Endothelial cell of umbilical vein (primary cell): ENCODE measurements around the gene CYTH1. TPM values are rescaled to one million over a fixed set of nuclear protein-coding genes. Genes with fewer than 3 reads are reported as not detected.

Experiments
- BruUV-seq: library from RNA; stranded (reverse); fragments of 400-500 nt; replicated peaks from 2 replicates; lab custom pipeline; 2021; lab: Mats Ljungman, UMichigan
- CTCF ChIA-PET: fragments of 300-600, 350-600 bp; sonication (Branson Sonifier 250); formaldehyde crosslinking; loops from one replicate; lab custom pipeline; 2021; ENCODE audit warnings: antibody characterized with exemption, inconsistent platforms; lab: Charles Lee
- POLR2A ChIA-PET: fragments of 300-600, 350-600 bp; sonication (Branson Sonifier 250); formaldehyde crosslinking; loops from one replicate; lab custom pipeline; 2021; ENCODE audit warnings: antibody characterized with exemption, inconsistent platforms; lab: Charles Lee
- DNase-seq: peaks from one replicate; pipeline ENCODE4 v3.0.0-alpha.2; 2011; ENCODE audit warnings: low read depth, low spot score
- FAIRE-seq: peaks from 2 replicates; lab custom pipeline; 2011; peaks lifted over from hg19 to GRCh38; lab: Jason Lieb, UNC
- H2AFZ ChIP-seq: 2 replicates; pipeline ENCODE4 v1.6.0; 2012; ENCODE audit warnings: low read depth, low read length, control low read depth, inconsistent platforms
- H3K27ac ChIP-seq: 2 replicates; pipeline ENCODE4 v1.5.1; 2011; ENCODE audit warnings: low read depth, mild to moderate bottlenecking, control low read depth, low read length, moderate library complexity; ENCODE audit not compliant: insufficient read depth
- H3K27me3 ChIP-seq, 2 experiments: 2 replicates each; pipeline versions ENCODE4 v1.6.0 to v1.6.1; 2011; ENCODE audit warnings: low read length in 2 of 2, mixed read lengths in 1 of 2; ENCODE audit not compliant: control insufficient read depth in 2 of 2, insufficient read depth in 2 of 2
- H3K36me3 ChIP-seq, 2 experiments: 2 replicates in 1 of 2; 3 replicates in 1 of 2; pipeline ENCODE4 v1.5.1; 2011; ENCODE audit warnings: low read length in 2 of 2, mild to moderate bottlenecking in 1 of 2, moderate library complexity in 1 of 2; ENCODE audit not compliant: control insufficient read depth in 2 of 2, insufficient read depth in 2 of 2; ENCODE audit errors: extremely low read depth in 1 of 2
- H3K4me1 ChIP-seq: 3 replicates; pipeline ENCODE4 v1.5.1; 2011; ENCODE audit warnings: mild to moderate bottlenecking, low read length; ENCODE audit not compliant: control insufficient read depth, insufficient read depth; ENCODE audit errors: extremely low read depth
- H3K4me2 ChIP-seq: 2 replicates; pipeline ENCODE4 v1.6.1; 2011; ENCODE audit warnings: low read length, control low read depth, mixed read lengths; ENCODE audit not compliant: insufficient read depth
- H3K4me3 ChIP-seq, 3 experiments: fragments of 200-600 bp in 1 of 3; sonication (generic), shearing (Covaris generic) in 1 of 3; replicated peaks in 1 of 3; 2 replicates each; pipeline ENCODE4 v1.5.1; 2011 to 2016; ENCODE audit warnings: control low read depth in 3 of 3, low read length in 3 of 3, mild to moderate bottlenecking in 2 of 3, inconsistent platforms in 1 of 3, low read depth in 1 of 3, moderate library complexity in 1 of 3; ENCODE audit not compliant: insufficient read depth in 1 of 3
- H3K79me2 ChIP-seq: 2 replicates; pipeline ENCODE4 v1.6.0; 2012; ENCODE audit warnings: low read length, inconsistent platforms; ENCODE audit not compliant: control insufficient read depth, insufficient read depth
- H3K9ac ChIP-seq: replicated peaks from 2 replicates; pipeline ENCODE3; 2011; ENCODE audit warnings: low read length, control low read depth; ENCODE audit not compliant: insufficient read depth; ENCODE audit errors: extremely low read depth
- H3K9me1 ChIP-seq: replicated peaks from 3 replicates; pipeline ENCODE4 v1.6.0; 2011; ENCODE audit warnings: mild to moderate bottlenecking, low read length; ENCODE audit not compliant: control insufficient read depth, insufficient read depth; ENCODE audit errors: extremely low read depth
- H3K9me3 ChIP-seq: replicated peaks from 2 replicates; pipeline ENCODE4 v1.5.1; 2012; ENCODE audit warnings: low read length, inconsistent platforms; ENCODE audit not compliant: control insufficient read depth, insufficient read depth
- H4K20me1 ChIP-seq: replicated peaks from 2 replicates; pipeline ENCODE3; 2011; ENCODE audit warnings: mild to moderate bottlenecking, low read length; ENCODE audit not compliant: control insufficient read depth, insufficient read depth; ENCODE audit errors: extremely low read depth
- EZH2 ChIP-seq: IDR thresholded peaks from 2 replicates; pipeline ENCODE4 v1.6.1; 2012; ENCODE audit warnings: borderline replicate concordance, low read depth, mild to moderate bottlenecking, moderate library complexity, low read length, inconsistent platforms; ENCODE audit not compliant: severe bottlenecking
- FOS ChIP-seq: IDR thresholded peaks from 2 replicates; pipeline ENCODE4 v1.6.1; 2011; ENCODE audit warnings: mild to moderate bottlenecking, low read length, moderate library complexity, borderline replicate concordance; ENCODE audit not compliant: insufficient read depth
- GATA2 ChIP-seq: IDR thresholded peaks from 2 replicates; pipeline ENCODE4 v1.7.0; 2011; ENCODE audit warnings: low read depth, mild to moderate bottlenecking, moderate library complexity, mixed read lengths, low read length; ENCODE audit not compliant: insufficient read length, insufficient read depth
- JUN ChIP-seq: IDR thresholded peaks from 2 replicates; pipeline ENCODE4 v1.6.1; 2011; ENCODE audit warnings: borderline replicate concordance, low read depth; ENCODE audit not compliant: insufficient read length, insufficient read depth
- MYC ChIP-seq: IDR thresholded peaks from one replicate; pipeline ENCODE4 v1.6.1; 2011; ENCODE audit warnings: mild to moderate bottlenecking, low read depth, low read length
- POLR2A ChIP-seq: IDR thresholded peaks from 2 replicates; pipeline ENCODE4 v1.6.1; 2012; ENCODE audit warnings: low read depth, mild to moderate bottlenecking, control low read depth, low read length
- POLR2AphosphoS5 ChIP-seq: IDR thresholded peaks from 2 replicates; pipeline ENCODE4 v1.6.1; 2012; ENCODE audit warnings: low read depth, mild to moderate bottlenecking, control low read depth, low read length, moderate library complexity; ENCODE audit not compliant: insufficient read depth
- dilution Hi-C: fragments of 300-500 bp; cut with MboI; formaldehyde crosslinking; loops from one replicate; pipeline ENCODE4 v1.15.0; 2019; ENCODE audit warnings: low sequenced_read_pairs; ENCODE audit not compliant: extremely low pct_ligation_motif_present
- intact Hi-C: fragments of 100-400 bp; cut with micrococcal nuclease; formaldehyde crosslinking; loops from one replicate; pipeline ENCODE4 v1.10.0; 2022
- polyA plus RNA-seq, 4 experiments: library from polyadenylated mRNA; depleted of rRNA in 3 of 4; stranded (reverse) in 3 of 4; unstranded in 1 of 4; fragments of >200 nt; gene quantifications; 2 replicates each; pipeline versions ENCODE4 v1.2.1 to v1.2.3, GENCODE V29; 2011 to 2012; ENCODE audit warnings: missing spikeins in 1 of 4
- total RNA-seq: library from RNA; stranded (reverse); gene quantifications from 2 replicates; pipeline ENCODE4 v1.2.3, GENCODE V29; 2021
- TF ChIP-seq, protein P1 (sequence below), 2 donors: IDR thresholded peaks; 1 replicate in 1 of 2; 2 replicates in 1 of 2; pipeline ENCODE4 v1.5.1; 2011; ENCODE audit warnings: low read length in 2 of 2, mild to moderate bottlenecking in 2 of 2, moderate library complexity in 2 of 2, control low read depth in 1 of 2, inconsistent platforms in 1 of 2, low read depth in 1 of 2; ENCODE audit not compliant: insufficient read depth in 1 of 2; ENCODE audit errors: extremely low read depth in 1 of 2
- TF ChIP-seq, protein P2 (sequence below): IDR thresholded peaks from 2 replicates; pipeline ENCODE4 v1.6.1; 2011; ENCODE audit not compliant: insufficient read depth, insufficient read length

The CYTH1 gene
- total and polyA plus RNA-seq, 2 donors (not counting 3 experiments of a cell fraction or from before 2014, with no cell fraction given) = 35.9 to 49.9 TPM

DNA sequence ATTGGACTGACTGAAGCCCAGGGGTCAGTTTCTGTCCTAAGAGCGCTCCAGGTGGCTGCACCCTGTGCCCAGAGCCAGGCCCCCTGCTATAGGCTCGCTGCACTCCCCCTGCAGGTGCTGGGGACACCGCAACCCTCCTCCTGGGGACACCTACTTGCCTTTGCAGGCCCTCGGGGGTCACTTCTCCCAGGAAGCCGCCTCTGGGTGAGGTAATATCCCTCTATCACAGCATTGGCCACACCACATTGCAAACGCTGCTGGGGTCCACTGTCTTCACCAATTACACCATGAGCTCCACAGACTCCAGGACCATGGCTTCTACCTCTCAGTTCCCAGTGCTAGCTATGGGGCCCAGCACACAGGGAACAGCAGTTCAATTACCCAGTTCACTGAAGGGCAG, 43.6 kb upstream of the CYTH1 start:
- Histone ChIP-seq H3K9me3 (no peaks in the 10 kb centered on the region), H4K20me1 (no peaks in the 10 kb centered on the region), H3K36me3 (peaks cover 10 to 36% of the 10 kb centered on the region in 2 experiments), H3K4me1 (peaks cover 4% of the 10 kb centered on the region), H3K4me3 (no peak overlapping the region), H3K27ac (peak overlapping the region; percentile 26), H3K27me3 (no peaks in the 10 kb centered on the region), H2AFZ (no peak overlapping the region), H3K79me2 (peaks cover 9% of the 10 kb centered on the region), H3K9ac (no peak overlapping the region), H3K4me2 (no peak overlapping the region), H3K9me1 (no peaks in the 10 kb centered on the region)
- intact Hi-C loops (no loop called here), dilution Hi-C loops (no loop called here)
- BruUV-seq = no TSS peak
- FAIRE-seq = no peak
- TF ChIP-seq EZH2 = no peak
- TF ChIP-seq, protein P1, sequence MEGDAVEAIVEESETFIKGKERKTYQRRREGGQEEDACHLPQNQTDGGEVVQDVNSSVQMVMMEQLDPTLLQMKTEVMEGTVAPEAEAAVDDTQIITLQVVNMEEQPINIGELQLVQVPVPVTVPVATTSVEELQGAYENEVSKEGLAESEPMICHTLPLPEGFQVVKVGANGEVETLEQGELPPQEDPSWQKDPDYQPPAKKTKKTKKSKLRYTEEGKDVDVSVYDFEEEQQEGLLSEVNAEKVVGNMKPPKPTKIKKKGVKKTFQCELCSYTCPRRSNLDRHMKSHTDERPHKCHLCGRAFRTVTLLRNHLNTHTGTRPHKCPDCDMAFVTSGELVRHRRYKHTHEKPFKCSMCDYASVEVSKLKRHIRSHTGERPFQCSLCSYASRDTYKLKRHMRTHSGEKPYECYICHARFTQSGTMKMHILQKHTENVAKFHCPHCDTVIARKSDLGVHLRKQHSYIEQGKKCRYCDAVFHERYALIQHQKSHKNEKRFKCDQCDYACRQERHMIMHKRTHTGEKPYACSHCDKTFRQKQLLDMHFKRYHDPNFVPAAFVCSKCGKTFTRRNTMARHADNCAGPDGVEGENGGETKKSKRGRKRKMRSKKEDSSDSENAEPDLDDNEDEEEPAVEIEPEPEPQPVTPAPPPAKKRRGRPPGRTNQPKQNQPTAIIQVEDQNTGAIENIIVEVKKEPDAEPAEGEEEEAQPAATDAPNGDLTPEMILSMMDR (IDR thresholded peaks at IDR 0.05; ENCODE audit: extremely low read depth in 1 of 2, insufficient read depth in 1 of 2, low read depth in 1 of 2, low read length in 2 of 2) = no peak
- TF ChIP-seq MYC = no peak
- no peak for TF ChIP-seq FOS
- TF ChIP-seq POLR2A = no peak
- TF ChIP-seq, protein P2, sequence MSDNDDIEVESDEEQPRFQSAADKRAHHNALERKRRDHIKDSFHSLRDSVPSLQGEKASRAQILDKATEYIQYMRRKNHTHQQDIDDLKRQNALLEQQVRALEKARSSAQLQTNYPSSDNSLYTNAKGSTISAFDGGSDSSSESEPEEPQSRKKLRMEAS = no peak
- no peak for TF ChIP-seq JUN
- TF ChIP-seq POLR2AphosphoS5 = no peak
- TF ChIP-seq GATA2 = no peak
- CTCF ChIA-PET = no interaction called here
- DNase-seq = no peak
- POLR2A ChIA-PET = no interaction called here
